Measurements from ENCODE around the gene LSM2. TPM values are rescaled to one million over a fixed set of nuclear protein-coding genes. Genes with fewer than 3 reads are reported as not detected.

LSM2 gene
- total and polyA plus RNA-seq, 9 of the 15 experiments (the other 6 are each of a cell fraction or from before 2014, with no cell fraction given) = 154 to 407 (median 223) TPM

GRCh38 chr6:31750411-31751022, 56.2 kb downstream of the LSM2 start (continued):
- TF ChIP-seq FOXA3 (CRISPR knock-in tag; conservative IDR thresholded peaks at IDR 0.05 in 1 of 2, IDR thresholded peaks at IDR 0.05 in 1 of 2) (peak in 1 of 2 experiments; percentile 75; a peak in 1 of 4 replicates), ADNP (tag; IDR thresholded peaks at IDR 0.05) (no peak), CREB1 (IDR thresholded peaks at IDR 0.05) (no peak), CREB1 (CRISPR knock-in tag; IDR thresholded peaks at IDR 0.05) (no peak), HNRNPLL (IDR thresholded peaks at IDR 0.05; ENCODE audit: low read depth, low read length, poor library complexity, severe bottlenecking) (peak; percentile 85), PRPF4 (IDR thresholded peaks at IDR 0.05; ENCODE audit: insufficient read depth, low read depth, low read length, poor library complexity, severe bottlenecking) (no peak), LCOR (CRISPR knock-in tag; IDR thresholded peaks at IDR 0.05) (0 out of 2 replicates have a peak, but pooled peaks have one; percentile 39), BACH1 (tag; IDR thresholded peaks at IDR 0.05) (no peak), CREM (IDR thresholded peaks at IDR 0.05; ENCODE audit: low read depth) (no peak), YY1 (IDR thresholded peaks at IDR 0.05; ENCODE audit: borderline replicate concordance in 1 of 3, control insufficient read depth in 1 of 3, extremely low read depth in 1 of 3, insufficient read depth in 3 of 3, insufficient read length in 1 of 3, insufficient replicate concordance in 2 of 3, low read depth in 1 of 3, low read length in 2 of 3) (no peak), HNRNPH1 (optimal IDR thresholded peaks at IDR 0.05; ENCODE audit: low read depth, low read length) (no peak), SRF (CRISPR knock-in tag; IDR thresholded peaks at IDR 0.05) (0 out of 4 replicates have a peak, but pooled peaks of 1 of the 2 experiments have one; percentile 16), CUX1 (CRISPR knock-in tag; IDR thresholded peaks at IDR 0.05) (no peak), ZNF347 (CRISPR knock-in tag; IDR thresholded peaks at IDR 0.05; ENCODE audit: low read depth) (no peak), EP400 (IDR thresholded peaks at IDR 0.05) (peak; percentile 25; the same call in 1 of the 2 replicates), EWSR1 (IDR thresholded peaks at IDR 0.05; ENCODE audit: borderline replicate concordance, low read depth, partially characterized antibody) (no peak), MNT (conservative IDR thresholded peaks at IDR 0.05) (peak in 1 of 2 experiments; percentile 51; a peak in 1 of 4 replicates)
- TF ChIP-seq, protein P1, sequence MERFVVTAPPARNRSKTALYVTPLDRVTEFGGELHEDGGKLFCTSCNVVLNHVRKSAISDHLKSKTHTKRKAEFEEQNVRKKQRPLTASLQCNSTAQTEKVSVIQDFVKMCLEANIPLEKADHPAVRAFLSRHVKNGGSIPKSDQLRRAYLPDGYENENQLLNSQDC (CRISPR knock-in tag; IDR thresholded peaks at IDR 0.05) = no peak
- TF ChIP-seq, protein P2, sequence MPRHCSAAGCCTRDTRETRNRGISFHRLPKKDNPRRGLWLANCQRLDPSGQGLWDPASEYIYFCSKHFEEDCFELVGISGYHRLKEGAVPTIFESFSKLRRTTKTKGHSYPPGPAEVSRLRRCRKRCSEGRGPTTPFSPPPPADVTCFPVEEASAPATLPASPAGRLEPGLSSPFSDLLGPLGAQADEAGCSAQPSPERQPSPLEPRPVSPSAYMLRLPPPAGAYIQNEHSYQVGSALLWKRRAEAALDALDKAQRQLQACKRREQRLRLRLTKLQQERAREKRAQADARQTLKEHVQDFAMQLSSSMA (CRISPR knock-in tag; IDR thresholded peaks at IDR 0.05) = no peak
